HepG2 (cell line): ENCODE data around the gene MAP3K4. TPM values are rescaled to one million over a fixed set of nuclear protein-coding genes. Genes with fewer than 3 reads are reported as not detected.

ENCODE experiments used
- ATAC-seq: fragments of 200-7000 bp; cut with Tn5 transposase; 3 replicates; pipeline ENCODE4 v1.9.1; 2020; ENCODE audit warnings: mild to moderate bottlenecking, moderate library complexity
- BruUV-seq: library from RNA; stranded (reverse); fragments of 400-500 nt; replicated peaks from 2 replicates; lab custom pipeline; 2021; lab: Mats Ljungman, UMichigan
- CTCF ChIA-PET: fragments of 300-600 bp; formaldehyde crosslinking; extraction: SDS; loops from one replicate; lab custom pipeline; 2021; ENCODE audit warnings: low total read pairs, inconsistent platforms, low intra/inter-chr PET ratio; lab: Yijun Ruan, JAX
- POLR2A ChIA-PET: fragments of 350-600 bp; sonication (Branson Sonifier 250); formaldehyde crosslinking; loops from one replicate; lab custom pipeline; 2020; ENCODE audit warnings: antibody characterized with exemption, inconsistent platforms; lab: Yijun Ruan, JAX
- DNase-seq: peaks from one replicate; pipeline ENCODE4 v3.0.0-alpha.2; 2015; ENCODE audit warnings: low spot score
- FAIRE-seq: peaks from 3 replicates; lab custom pipeline; 2011; peaks lifted over from hg19 to GRCh38; lab: Jason Lieb, UNC
- H2AFZ ChIP-seq: one replicate; pipeline ENCODE4 v1.6.1; 2011; ENCODE audit warnings: low read length, inconsistent platforms
- H3K27ac ChIP-seq: fragments of 300-600 bp; 3 replicates; pipeline ENCODE4 v1.8.0; 2011; ENCODE audit warnings: mixed run types, mild to moderate bottlenecking, mixed read lengths, low read length, inconsistent platforms; ENCODE audit not compliant: insufficient read depth; ENCODE audit errors: extremely low read length
- H3K27me3 ChIP-seq, 2 experiments: fragments of 200-600 bp in 1 of 2; 2 replicates in 1 of 2; 3 replicates in 1 of 2; pipeline versions ENCODE4 v1.6.0 to v1.8.0; 2011; ENCODE audit warnings: low read length in 2 of 2, mild to moderate bottlenecking in 2 of 2, moderate library complexity in 2 of 2, inconsistent platforms in 1 of 2; ENCODE audit not compliant: insufficient read depth in 2 of 2, control insufficient read depth in 1 of 2
- H3K36me3 ChIP-seq, 2 experiments: fragments of 200-600 bp in 1 of 2; replicated peaks in 1 of 2; 2 replicates in 1 of 2; 3 replicates in 1 of 2; pipeline versions ENCODE4 v1.5.1 to v1.8.0; 2011; ENCODE audit warnings: low read length in 2 of 2, inconsistent platforms in 1 of 2; ENCODE audit not compliant: insufficient read depth in 2 of 2, control insufficient read depth in 1 of 2
- H3K4me1 ChIP-seq: 2 replicates; pipeline ENCODE4 v1.5.1; 2012; ENCODE audit warnings: low read length, inconsistent platforms; ENCODE audit not compliant: insufficient read depth
- H3K4me2 ChIP-seq: 2 replicates; pipeline ENCODE4 v1.6.0; 2011; ENCODE audit warnings: low read depth, low read length, inconsistent platforms
- H3K4me3 ChIP-seq, 3 experiments: fragments of 200-600 bp in 1 of 3; sonication (generic), shearing (Covaris generic) in 1 of 3; replicated peaks in 1 of 3; 2 replicates each; pipeline ENCODE4 v1.5.1; 2011 to 2016; ENCODE audit warnings: low read length in 3 of 3, inconsistent platforms in 2 of 3, low read depth in 2 of 3, mild to moderate bottlenecking in 2 of 3, control low read depth in 1 of 3, mixed read lengths in 1 of 3; ENCODE audit not compliant: insufficient read depth in 1 of 3
- H3K79me2 ChIP-seq: one replicate; pipeline ENCODE4 v1.6.1; 2011; ENCODE audit warnings: low read length, inconsistent platforms; ENCODE audit not compliant: insufficient read depth
- H3K9ac ChIP-seq: 2 replicates; pipeline ENCODE4 v1.6.0; 2011; ENCODE audit warnings: mild to moderate bottlenecking, low read depth, low read length, inconsistent platforms; ENCODE audit not compliant: insufficient read depth
- H3K9me3 ChIP-seq: 2 replicates; pipeline ENCODE4 v1.5.1; 2012; ENCODE audit warnings: mild to moderate bottlenecking, low read length
- H4K20me1 ChIP-seq: 2 replicates; pipeline ENCODE4 v1.6.0; 2011; ENCODE audit warnings: inconsistent platforms, mild to moderate bottlenecking, low read length, moderate library complexity; ENCODE audit not compliant: insufficient read depth
- ATRX ChIP-seq: sonication (generic); formaldehyde crosslinking; IDR thresholded peaks from 2 replicates; pipeline ENCODE4 v1.4.0; 2020; ENCODE audit warnings: missing genetic modification reagents, borderline replicate concordance
- EEA1 ChIP-seq: sonication (generic); formaldehyde crosslinking; IDR thresholded peaks from 2 replicates; pipeline ENCODE4 v1.5.1; 2020; ENCODE audit warnings: mild to moderate bottlenecking, missing genetic modification reagents, borderline replicate concordance
- FOSL2 ChIP-seq: sonication (generic); formaldehyde crosslinking; IDR thresholded peaks from 2 replicates; pipeline ENCODE4 v1.4.0; 2020; ENCODE audit warnings: missing genetic modification reagents
- STAG1 ChIP-seq: sonication (generic); formaldehyde crosslinking; IDR thresholded peaks from 2 replicates; pipeline ENCODE4 v1.4.0; 2020; ENCODE audit warnings: missing genetic modification reagents
- THAP11 ChIP-seq: IDR thresholded peaks from 2 replicates; pipeline ENCODE4 v1.6.1; 2016; ENCODE audit warnings: missing biosample characterization, missing genetic modification reagents
- ZFP1 ChIP-seq: IDR thresholded peaks from 2 replicates; pipeline ENCODE4 v1.6.1; 2016
- ZNF530 ChIP-seq: sonication (generic); formaldehyde crosslinking; IDR thresholded peaks from 2 replicates; pipeline ENCODE4 v1.5.0; 2020; ENCODE audit warnings: low read depth, mild to moderate bottlenecking, missing genetic modification reagents
- ZNF567 ChIP-seq: sonication (generic); formaldehyde crosslinking; IDR thresholded peaks from 2 replicates; pipeline ENCODE4 v1.8.1; 2023; ENCODE audit warnings: mild to moderate bottlenecking, missing genetic modification reagents, borderline replicate concordance
- ZNF572 ChIP-seq: sonication (generic); formaldehyde crosslinking; IDR thresholded peaks from 2 replicates; pipeline ENCODE4 v1.5.1; 2020; ENCODE audit warnings: mild to moderate bottlenecking, missing genetic modification reagents
- ZNF773 ChIP-seq: sonication (generic); formaldehyde crosslinking; IDR thresholded peaks from 2 replicates; pipeline ENCODE4 v1.4.0; 2020; ENCODE audit warnings: missing genetic modification reagents, borderline replicate concordance
- WGBS: methylation state at CpG from one replicate; pipeline ENCODE4 v1.1.6; 2017; ENCODE audit warnings: low lambda C conversion rate; 5-methylcytosine and 5-hydroxymethylcytosine counted together
- in situ Hi-C: cut with HindIII; loops from 2 replicates; pipeline ENCODE4 v1.10.0; 2017; ENCODE audit warnings: low pct_unique_long_range_greater_than_20kb; ENCODE audit not compliant: extremely low pct_ligation_motif_present
- intact Hi-C: fragments of 100-400 bp; cut with micrococcal nuclease; formaldehyde crosslinking; loops from one replicate; pipeline ENCODE4 v1.10.0; 2022; ENCODE audit not compliant: unreplicated experiment
- polyA plus RNA-seq, 8 experiments: library from polyadenylated mRNA; depleted of rRNA in 3 of 8; stranded (reverse) in 7 of 8; unstranded in 1 of 8; fragments of >200 nt; fragmentation: Illumina TruSeq in 4 of 8; extraction: Trizol in 4 of 8; gene quantifications; 2 replicates each; pipeline versions ENCODE4 v1.2.1 to v1.2.3, GENCODE V29; 2011 to 2016; ENCODE audit warnings: low read depth in 4 of 8, missing spikeins in 1 of 8, mixed read lengths in 1 of 8; ENCODE audit not compliant: insufficient read depth in 1 of 8
- total RNA-seq, 5 experiments: library from RNA; depleted of rRNA; stranded (reverse); fragments of >200 nt; fragmentation: Illumina TruSeq; extraction: Trizol; gene quantifications; 2 replicates each; pipeline ENCODE4 v1.2.3, GENCODE V29; 2016; ENCODE audit warnings: low read depth in 1 of 5
- TF ChIP-seq, protein P1 (sequence below): sonication (generic); formaldehyde crosslinking; IDR thresholded peaks from 2 replicates; pipeline ENCODE4 v1.4.0; 2020; ENCODE audit warnings: mild to moderate bottlenecking, missing genetic modification reagents

MAP3K4 gene
- total and polyA plus RNA-seq, 2 of the 13 experiments (the other 11 are each of a cell fraction or from before 2014, with no cell fraction given) = 12.9 to 33.6 TPM

DNA sequence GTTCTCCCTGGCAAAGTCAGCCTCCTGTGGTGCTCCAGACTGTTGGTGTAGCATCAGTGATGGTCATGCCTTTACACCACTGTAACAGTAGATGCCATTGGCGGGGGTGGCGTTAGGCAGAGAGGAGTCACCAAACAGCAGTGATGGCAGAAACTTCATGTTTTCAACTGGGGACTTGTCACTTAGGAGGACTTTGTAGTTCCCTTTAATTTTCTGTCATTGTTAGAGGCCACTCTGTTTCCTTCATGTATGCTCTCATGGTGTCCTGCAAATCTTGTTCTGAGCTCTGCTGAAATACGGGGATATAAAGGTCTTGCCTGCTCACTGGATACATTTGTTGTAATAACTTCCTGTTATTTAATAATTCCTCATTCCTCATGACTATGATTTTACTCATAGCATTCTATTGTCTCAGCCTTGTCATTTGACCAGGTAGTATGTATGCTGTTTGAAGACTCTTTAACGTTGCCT is 4.6 kb downstream of the MAP3K4 start:
- no peaks in the 10 kb centered on the region; a peak in 1 of 5 replicates for H3K27me3 ChIP-seq
- BruUV-seq = no TSS peak
- FAIRE-seq (no peak), ATAC-seq (no peak), DNase-seq (no peak)
- in situ Hi-C loops (no loop called here), intact Hi-C loops (no loop called here)
- peaks cover 10% of the 10 kb centered on the region for H4K20me1 ChIP-seq
- CTCF ChIA-PET = no interaction called here
- H3K4me3 ChIP-seq = no peak overlapping the region
- peaks cover 34% of the 10 kb centered on the region for H3K4me1 ChIP-seq
- TF ChIP-seq ZNF572 (CRISPR knock-in tag) (no peak), FOSL2 (CRISPR knock-in tag) (no peak), ZNF773 (CRISPR knock-in tag) (no peak), ZNF530 (no peak), ZFP1 (CRISPR knock-in tag) (no peak), ATRX (CRISPR knock-in tag) (no peak), EEA1 (CRISPR knock-in tag) (no peak), THAP11 (CRISPR knock-in tag) (no peak), ZNF567 (CRISPR knock-in tag) (no peak), STAG1 (CRISPR knock-in tag) (no peak)
- TF ChIP-seq, protein P1, sequence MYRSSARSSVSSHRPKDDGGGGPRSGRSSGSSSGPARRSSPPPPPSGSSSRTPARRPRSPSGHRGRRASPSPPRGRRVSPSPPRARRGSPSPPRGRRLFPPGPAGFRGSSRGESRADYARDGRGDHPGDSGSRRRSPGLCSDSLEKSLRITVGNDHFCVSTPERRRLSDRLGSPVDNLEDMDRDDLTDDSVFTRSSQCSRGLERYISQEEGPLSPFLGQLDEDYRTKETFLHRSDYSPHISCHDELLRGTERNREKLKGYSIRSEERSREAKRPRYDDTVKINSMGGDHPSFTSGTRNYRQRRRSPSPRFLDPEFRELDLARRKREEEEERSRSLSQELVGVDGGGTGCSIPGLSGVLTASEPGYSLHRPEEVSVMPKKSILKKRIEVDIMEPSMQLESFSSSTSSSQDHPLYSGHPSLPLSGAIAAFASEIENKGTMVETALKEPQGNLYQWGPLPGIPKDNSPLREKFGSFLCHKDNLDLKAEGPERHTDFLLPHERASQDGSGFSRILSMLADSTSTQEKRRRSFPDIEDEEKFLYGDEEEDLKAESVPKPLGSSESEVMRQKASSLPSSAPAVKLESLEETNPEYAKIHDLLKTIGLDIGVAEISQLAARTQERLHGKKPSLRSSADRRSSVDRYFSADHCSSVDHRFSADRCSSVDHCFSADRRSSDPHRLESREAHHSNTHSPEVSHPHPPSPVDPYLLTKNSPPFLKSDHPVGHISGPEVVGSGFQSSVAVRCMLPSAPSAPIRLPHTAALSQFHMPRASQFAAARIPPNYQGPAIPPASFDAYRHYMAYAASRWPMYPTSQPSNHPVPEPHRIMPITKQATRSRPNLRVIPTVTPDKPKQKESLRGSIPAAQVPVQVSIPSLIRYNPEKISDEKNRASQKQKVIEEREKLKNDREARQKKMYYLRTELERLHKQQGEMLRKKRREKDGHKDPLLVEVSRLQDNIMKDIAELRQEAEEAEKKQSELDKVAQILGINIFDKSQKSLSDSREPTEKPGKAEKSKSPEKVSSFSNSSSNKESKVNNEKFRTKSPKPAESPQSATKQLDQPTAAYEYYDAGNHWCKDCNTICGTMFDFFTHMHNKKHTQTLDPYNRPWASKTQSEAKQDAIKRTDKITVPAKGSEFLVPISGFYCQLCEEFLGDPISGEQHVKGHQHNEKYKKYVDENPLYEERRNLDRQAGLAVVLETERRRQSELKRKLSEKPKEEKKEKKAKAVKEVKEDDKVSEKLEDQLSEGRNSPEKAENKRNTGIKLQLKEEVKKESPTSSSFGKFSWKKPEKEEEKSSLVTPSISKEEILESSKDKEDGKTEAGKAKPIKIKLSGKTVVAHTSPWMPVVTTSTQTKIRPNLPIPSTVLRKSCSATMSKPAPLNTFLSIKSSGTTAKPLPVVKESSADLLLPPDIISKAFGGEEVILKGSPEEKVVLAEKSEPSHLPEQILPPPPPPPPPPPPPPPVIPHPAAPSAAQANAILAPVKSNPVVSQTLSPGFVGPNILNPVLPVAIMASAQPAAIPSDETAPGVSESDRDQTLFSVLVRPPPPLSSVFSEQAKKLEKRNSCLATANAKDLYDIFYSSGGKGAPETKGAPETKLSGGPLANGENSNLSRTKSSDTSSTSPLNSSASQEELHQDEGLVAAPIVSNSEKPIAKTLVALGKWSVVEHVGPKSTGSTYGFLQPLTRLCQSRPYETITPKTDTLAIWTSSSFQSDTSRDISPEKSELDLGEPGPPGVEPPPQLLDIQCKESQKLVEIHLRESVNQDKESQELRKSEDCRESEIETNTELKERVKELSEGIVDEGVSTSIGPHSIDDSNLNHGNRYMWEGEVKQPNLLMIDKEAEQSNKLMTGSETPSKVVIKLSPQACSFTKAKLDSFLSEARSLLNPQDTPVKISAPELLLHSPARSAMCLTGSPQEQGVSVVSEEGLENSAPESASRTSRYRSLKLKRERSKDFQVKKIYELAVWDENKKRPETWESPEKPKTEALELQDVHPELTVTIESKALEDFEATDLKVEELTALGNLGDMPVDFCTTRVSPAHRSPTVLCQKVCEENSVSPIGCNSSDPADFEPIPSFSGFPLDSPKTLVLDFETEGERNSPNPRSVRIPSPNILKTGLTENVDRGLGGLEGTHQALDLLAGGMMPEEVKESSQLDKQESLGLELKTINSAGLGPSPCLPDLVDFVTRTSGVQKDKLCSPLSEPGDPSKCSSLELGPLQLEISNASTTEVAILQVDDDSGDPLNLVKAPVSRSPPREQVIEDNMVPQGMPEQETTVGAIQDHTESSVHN (CRISPR knock-in tag) = no peak
- 94% methylated on average over 4 of the region's 4 CpGs for WGBS
- H3K27ac ChIP-seq = no peak overlapping the region
- peaks cover 80% of the 10 kb centered on the region for H3K79me2 ChIP-seq
- POLR2A ChIA-PET = no interaction called here
- H2AFZ ChIP-seq = no peak overlapping the region
- H3K9ac ChIP-seq = no peak overlapping the region
- no peaks in the 10 kb centered on the region for H3K36me3 ChIP-seq
- no peaks in the 10 kb centered on the region for H3K9me3 ChIP-seq
- no peak overlapping the region for H3K4me2 ChIP-seq
